Islet precursor cell (in vitro differentiated cells): ENCODE measurements around the gene CELSR3.

Experiments used
- DNase-seq: peaks from one replicate; pipeline ENCODE4 v3.0.0-alpha.2; 2018

CELSR3 gene

DNA sequence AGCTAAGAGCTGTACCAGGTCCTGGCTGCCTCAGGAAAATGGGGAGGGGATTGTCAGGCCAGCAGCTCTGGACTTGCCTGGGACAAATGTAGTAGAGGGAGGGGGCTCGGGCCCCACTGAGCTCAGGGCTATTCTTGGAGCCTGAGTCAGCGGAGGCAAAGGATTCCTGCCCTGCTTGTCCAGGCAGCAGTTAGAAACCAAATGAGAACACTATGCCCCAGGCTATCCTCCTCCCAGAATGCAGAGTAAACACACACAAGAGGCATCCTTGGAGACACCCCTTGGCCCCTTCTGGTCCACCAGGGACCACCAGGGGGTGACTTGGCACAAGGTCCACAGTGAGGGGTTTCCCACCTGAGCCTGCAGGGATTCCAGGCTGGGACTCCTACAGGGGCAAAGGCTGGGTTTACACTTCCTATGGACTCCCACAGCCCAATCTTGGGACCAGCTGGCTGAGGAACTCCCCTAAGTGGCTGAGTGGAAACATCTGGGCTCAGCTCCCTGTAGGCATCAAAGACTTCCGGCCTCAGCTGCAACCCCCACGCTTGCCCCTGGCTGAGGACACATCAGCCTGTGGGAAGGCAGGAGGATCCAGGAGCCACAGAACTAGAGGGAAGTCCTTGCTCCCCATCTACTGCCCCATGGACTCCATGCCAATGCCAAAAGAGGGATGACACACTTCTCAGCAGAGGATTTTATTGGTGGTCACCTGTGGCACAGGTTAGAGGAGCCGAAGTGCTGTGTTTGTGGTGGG, 64.2 kb downstream of the CELSR3 start:
- DNase-seq: peak; percentile 99

DNA sequence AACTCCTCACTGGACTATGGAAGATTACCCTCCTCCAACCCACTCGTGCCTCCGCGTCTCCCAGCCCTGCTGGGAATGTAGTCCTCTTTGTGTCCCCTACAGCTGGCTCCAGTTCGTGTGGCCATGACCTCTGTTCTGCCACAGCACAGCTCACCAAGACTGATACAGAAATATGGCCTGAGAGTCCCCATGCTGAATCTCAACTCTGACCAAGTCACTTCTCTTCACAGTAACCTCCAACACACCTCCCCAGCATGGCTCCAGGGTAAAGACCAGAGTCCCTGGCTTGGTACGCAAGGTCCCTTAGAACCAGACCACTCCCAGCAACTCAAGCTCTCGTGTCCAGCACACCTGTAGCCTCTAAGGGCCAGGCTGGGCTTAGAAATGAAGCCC, 65.3 kb downstream of the CELSR3 start:
- no peak for DNase-seq

- DNase-seq: no peak
Measured at GRCh38 chr3:48596676-48597407, 65.8 kb downstream of the CELSR3 start.

- DNase-seq: no peak
Measured at GRCh38 chr3:48596157-48596556, 66.5 kb downstream of the CELSR3 start.

GRCh38 chr3:48595526-48596121, 67.1 kb downstream of the CELSR3 start:
- peak; percentile 99 for DNase-seq

- DNase-seq: no peak
Measured at GRCh38 chr3:48595075-48595525, 67.6 kb downstream of the CELSR3 start, which contains the start of gene COL7A1. Gene COL7A1 (minus strand): TSS chr3:48595329. CDS start chr3:48595159, 170 bp downstream.

DNA sequence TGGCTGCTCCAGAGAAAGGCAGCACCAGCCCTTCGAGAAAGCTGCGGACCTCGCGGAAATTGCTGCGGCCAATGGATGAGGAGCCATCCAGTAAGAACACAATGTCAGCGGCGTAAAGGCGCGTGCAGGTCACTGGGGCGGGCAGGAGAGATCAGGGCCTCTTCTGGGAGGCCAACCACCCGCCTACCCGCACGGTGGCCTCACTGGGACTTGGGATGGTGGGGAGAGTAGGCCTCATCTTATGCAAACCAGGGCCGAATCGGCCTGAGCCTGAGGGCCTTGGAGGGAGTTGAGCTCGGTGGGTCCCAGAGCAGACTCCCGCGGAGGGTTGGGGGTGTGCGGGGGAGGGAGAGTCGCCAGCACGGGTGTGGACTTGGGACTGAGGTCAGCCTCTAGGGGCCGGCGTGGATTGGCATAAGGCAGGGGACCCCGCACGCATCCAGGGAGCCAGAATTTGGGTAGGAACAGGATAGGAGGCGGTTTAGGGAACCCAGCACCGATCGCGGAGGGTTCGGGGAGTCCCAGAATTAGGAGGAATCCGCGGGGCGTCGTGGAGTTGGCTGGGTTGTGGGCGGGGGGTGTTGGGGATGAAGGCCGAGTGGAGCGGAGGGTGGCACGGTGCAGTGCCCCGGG, 68.2 kb downstream of the CELSR3 start:
- DNase-seq: no peak

DNA sequence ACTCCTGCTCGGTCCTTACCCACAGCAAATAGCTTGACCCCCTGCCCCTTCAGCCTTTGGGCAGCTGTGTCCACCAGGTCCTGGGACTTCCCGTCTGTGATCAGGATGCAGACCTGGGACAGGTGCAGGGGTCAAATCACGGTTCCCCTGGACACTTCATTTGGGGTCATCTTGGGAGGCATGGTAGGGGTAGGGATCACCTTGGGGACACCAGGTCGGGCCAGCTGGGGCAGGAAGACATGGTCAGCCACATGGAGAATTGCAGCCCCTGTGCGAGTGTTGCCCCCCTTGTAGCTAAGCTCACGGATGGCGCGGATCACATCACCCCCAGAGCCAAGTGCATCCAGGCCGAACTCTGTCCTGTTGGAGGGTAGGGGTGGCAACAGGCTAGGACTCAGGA, 69.3 kb downstream of the CELSR3 start:
- no peak for DNase-seq

DNA sequence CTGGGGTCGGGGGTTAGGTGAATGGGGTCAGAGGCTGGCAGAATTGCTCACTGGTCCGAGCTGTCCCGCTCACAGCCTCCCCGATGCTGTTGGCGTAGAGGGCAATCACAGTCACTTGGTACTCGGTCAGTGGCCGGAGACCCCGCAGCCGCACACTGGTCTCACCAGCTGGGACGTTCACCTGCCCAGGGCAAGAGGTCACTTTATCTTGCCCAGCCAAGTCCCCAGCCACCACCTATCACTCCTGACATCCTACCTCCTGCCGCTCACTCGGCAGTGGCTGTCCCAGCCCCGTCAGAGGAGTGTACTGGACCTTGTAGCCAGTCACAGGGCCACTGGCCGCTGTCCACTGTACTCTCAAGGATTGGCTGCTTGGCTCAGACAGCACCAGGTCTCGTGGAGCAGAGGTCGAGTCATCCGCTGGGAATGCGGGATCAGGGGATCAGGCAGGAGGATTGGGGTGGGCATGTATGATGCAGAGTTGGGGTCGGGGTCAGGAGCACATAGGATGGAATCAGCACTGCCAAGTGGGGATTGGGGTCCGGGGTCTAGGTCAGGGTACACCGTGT, 70.1 kb downstream of the CELSR3 start:
- DNase-seq: peak; percentile 80

DNA sequence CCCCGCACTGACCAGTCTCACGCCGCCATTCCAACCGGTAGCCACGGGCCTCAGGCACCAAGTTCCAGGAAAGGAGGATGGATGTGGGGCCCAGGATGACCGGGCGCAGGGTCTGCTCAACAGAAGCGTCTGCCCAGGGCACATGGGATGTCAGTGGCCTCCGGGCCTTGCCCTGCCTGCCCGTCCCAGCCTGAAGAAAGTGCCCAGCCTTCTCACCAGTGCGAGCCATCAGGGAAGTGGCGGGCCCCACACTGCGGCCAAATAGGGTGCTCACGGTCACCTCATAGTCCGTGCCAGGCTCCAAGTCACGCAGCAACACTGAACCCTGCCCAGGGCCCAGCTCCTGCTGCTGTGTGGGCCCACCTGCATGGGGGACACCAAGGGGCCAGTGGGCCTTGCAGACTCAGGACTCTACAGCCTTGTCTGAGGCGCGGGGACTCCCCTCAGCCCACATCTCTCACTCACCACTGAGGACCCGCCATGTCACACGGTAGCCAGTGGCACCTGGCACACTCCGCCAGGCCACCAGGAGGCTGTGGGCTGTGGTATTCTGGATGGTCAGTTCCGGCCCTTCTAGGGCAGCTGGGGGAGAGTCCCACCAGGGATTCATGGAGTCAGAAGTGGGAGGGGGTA, 70.7 kb downstream of the CELSR3 start:
- DNase-seq: no peak

DNA sequence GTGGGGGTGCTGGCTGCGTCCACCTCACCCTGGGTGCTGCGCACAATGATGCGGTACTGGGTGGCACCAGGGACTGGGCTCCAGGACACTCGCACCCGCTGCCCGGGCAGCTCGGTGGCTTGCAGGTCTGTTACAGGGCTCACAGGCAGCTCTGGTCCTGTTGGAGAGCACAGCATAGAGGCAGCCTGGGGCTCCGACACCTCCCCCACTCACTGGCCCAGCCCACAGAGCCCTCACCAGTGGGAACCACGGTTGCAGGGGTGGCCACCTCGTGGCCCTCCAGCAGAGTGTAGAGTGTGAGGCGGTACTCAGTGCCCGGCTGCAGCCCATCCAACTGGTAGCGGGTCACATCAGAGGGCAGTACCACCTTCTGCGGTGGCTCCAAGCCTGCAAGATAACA, 71.2 kb downstream of the CELSR3 start:
- no peak for DNase-seq

DNA sequence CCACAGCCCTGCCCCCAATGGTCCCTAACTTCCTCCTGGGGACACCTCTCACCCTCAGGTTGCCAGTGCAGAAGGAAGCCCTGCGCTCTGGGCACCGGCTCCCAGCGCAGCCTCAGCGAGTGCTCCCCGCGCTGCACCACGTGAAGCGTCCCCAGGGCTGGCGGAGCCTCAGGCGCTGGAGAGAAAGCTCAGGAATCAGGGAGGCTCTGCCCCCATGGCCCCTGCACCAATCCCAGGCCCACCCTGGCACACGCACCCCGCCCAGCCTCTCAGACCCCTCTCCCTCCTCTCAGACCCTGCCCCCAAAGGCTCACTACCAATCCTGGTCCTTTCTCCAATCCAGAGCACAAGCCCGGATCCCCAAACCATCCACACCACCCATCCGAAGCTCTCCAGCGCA, 74.5 kb downstream of the CELSR3 start:
- DNase-seq: no peak

GRCh38 chr3:48587686-48588085, 75.0 kb downstream of the CELSR3 start:
- no peak for DNase-seq
